A673 (cell line): Measurements from ENCODE around the gene FADD.

Experiments
- CTCF ChIP-seq: fragments of 300-800, 200-600 bp; sonication (generic); conservative IDR thresholded peaks from 2 replicates; pipeline ENCODE4 v1.5.1; 2017; ENCODE audit warnings: low read depth, mild to moderate bottlenecking, antibody characterized with exemption, low read length, moderate library complexity, mixed read lengths
- EZH2 ChIP-seq: fragments of 200-600 bp; sonication (generic); IDR thresholded peaks from 2 replicates; pipeline ENCODE4 v1.6.1; 2017; ENCODE audit warnings: borderline replicate concordance, low read depth, mild to moderate bottlenecking, mixed read lengths, antibody characterized with exemption, low read length; ENCODE audit not compliant: poor library complexity, severe bottlenecking

- TF ChIP-seq CTCF (no peak), EZH2 (no peak)
Observed at GRCh38 chr11:70241709-70242108, 38.6 kb downstream of the FADD start.
